ENCODE results near the gene HOXB3.

HOXB3 gene

DNA sequence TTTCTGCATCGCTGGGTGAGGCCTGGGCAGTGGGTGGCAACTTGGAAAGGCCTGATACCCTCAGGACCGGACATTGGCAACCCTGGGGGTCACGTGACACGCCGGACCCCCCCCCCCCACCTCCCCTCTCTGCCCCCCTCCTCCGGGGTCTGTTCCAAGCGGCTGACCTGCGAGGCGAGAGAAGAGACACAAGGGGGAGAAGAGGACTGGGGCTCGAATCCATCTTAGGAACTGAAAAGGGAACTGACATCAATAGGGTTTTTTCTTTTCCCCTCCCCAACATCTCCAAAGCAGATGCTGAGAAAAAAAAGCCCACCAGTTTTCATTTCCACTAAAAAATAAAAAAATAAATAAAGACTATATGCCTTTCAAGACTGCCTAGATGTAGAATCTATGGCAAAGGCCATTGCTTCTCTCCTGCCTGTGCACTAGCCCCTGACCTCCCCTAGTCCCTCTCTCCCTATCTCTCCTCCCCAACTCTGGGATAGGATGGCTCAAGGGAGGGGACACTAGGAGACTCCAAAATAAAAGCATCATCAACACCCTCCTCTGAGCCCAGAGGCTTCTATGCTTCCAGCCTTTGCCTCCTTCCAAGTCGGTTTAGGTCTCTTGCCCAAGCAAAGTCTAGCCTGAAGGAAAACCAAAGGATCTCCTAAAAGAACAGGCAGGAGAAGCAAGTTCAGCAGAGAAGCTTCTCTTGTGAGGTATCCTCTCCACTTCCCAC, 37.4 kb downstream of the HOXB3 start:
- H3K27ac ChIP-seq, result no peak overlapping the region
- TF ChIP-seq, protein P1, sequence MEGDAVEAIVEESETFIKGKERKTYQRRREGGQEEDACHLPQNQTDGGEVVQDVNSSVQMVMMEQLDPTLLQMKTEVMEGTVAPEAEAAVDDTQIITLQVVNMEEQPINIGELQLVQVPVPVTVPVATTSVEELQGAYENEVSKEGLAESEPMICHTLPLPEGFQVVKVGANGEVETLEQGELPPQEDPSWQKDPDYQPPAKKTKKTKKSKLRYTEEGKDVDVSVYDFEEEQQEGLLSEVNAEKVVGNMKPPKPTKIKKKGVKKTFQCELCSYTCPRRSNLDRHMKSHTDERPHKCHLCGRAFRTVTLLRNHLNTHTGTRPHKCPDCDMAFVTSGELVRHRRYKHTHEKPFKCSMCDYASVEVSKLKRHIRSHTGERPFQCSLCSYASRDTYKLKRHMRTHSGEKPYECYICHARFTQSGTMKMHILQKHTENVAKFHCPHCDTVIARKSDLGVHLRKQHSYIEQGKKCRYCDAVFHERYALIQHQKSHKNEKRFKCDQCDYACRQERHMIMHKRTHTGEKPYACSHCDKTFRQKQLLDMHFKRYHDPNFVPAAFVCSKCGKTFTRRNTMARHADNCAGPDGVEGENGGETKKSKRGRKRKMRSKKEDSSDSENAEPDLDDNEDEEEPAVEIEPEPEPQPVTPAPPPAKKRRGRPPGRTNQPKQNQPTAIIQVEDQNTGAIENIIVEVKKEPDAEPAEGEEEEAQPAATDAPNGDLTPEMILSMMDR (conservative IDR thresholded peaks at IDR 0.05), result no peak

DNA sequence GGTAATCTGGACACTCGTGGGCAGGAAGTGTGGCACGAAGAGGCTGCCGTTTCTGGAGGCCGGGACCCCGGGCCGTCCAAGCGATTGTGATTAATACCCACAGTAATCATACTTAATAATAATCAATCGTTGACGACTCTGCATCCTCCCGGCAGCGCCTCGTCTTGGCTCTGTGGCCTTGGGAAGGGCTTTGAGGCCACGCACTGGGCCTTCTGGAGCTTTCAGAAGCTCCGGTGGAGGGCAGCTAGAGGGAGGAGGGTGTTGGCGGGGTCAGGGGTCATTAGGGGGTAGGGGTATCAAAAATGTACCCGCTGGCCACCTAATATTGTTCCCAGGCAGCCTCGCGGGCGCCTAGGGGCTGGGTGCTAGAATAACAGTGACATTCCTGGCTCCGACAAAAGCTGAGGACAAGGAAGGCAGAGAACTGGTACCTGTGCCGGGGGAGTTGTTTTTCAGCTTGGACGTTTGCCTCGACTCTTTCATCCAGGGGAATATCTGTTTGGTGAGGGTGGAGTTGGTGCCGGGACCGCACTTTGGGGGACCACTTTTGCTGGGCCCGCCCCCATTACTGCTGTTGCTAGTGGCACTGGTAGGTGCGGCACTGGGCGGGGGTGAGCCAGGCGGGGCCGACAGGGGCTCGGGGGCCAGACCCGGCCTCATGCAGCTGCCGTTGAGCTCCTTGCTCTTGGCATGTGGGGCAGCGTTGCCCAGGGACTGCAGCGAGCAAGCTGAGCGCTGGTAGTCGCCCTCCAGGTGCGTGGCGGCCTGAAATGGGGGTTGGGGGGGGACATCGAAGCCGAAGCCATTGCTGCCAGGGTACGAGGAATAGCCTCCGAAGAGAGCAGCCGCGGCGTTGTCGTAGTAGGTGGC, 38.2 kb downstream of the HOXB3 start:
- no peak overlapping the region for H3K27ac ChIP-seq
- TF ChIP-seq, protein P1 (conservative IDR thresholded peaks at IDR 0.05), result no peak

DNA sequence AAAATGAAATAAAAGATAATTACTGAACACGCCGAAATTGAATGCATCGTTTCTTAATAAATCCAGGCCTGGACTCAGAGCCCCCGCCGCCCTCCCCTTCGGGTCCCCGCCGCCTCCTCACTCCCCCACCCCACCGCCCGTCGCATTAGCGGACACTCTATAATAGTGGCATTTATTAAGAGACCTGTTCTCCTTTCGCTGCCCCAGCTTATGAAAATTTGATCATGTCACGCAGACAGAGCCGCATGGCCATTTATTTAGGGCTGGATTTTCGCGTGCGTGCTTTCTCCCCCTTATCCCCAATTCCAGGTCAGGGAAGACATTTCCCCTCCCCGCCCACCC, 38.9 kb downstream of the HOXB3 start:
- H3K27ac ChIP-seq, result no peak overlapping the region
- TF ChIP-seq, protein P1 (conservative IDR thresholded peaks at IDR 0.05), result no peak

DNA sequence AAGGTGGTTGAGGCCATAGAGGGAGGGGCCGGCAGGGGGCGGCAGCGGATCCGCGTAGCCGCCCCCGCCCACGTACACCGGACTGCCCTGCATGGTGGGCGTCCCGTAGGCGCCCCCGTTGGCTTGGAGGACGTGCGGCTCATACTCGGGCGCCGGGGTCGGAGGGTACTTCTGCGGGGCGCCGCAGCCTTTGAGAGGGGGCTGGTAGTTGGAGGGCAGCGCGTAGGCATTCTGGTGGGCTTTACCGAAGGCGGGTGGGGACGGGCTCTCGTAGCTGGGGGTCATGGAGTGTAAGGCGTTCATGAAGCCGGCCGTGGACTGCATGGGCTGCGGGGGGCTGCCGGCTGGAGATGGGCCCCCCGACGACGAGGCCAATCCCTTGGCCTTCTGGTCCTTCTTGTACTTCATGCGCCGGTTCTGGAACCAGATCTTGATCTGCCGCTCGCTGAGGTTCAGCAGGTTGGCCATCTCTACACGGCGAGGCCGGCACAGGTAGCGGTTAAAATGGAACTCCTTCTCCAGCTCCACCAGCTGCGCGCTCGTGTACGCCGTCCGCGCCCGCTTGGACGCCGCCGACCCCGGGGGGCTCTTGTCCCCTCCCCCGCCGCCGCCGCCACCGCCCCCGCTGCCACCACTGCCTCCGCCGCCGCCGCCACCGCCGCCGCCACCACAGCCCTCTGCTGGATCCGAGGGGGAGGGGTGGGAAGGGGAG, 39.4 kb downstream of the HOXB3 start:
- TF ChIP-seq, protein P1 (conservative IDR thresholded peaks at IDR 0.05), result no peak
- H3K27ac ChIP-seq, result no peak overlapping the region

DNA sequence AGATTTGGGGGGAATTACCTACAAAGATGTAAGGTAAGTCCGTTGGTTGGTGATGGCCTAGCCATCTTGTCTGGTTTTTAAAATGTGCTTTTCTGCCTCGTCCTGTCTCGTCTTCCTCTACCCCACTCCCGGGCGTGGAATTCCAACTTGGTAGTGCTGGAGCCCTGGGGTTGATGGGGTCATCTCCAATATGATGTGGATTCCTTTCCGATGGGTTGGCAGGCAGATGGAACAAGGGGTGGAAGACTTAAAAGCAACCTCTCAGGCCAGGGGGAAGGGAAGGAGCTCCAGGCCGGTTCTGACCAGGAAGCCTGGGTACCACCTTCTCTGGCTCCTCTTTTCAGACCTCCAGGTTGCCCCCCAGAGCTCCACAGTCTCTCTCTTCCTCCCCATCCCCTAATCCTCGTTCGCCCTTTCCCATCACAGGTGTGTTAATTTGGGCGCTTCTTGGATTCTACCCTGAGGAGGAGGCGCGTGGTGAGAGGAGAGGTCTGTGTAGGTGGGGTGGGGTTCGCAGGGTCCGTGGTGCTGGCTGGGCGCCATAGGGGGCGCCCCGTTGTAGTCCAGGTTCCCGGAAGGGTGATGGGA, 40.0 kb downstream of the HOXB3 start:
- H3K27ac ChIP-seq, result no peak overlapping the region
- TF ChIP-seq, protein P1 (conservative IDR thresholded peaks at IDR 0.05), result no peak

DNA sequence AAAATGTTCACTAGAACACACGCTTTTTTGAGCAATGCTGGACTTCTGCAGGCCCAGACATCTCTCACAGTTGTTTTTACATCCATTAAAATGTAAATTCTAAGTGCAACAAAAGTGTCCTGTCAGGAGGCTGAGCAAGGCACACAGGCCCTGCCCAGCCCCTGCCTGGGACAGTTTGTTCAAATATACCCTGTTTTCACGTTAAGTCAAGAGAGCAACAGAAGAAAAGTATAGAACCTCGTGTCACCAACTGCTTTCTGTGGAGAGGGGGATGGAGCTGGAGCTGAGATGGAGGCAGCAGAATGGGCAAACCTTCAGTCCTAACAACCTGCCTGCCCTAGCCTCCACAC, 40.8 kb downstream of the HOXB3 start:
- TF ChIP-seq, protein P1 (conservative IDR thresholded peaks at IDR 0.05), result no peak
- H3K27ac ChIP-seq, result no peak overlapping the region

All from VCaP (cell line).